NOMO-1 (cell line): ENCODE results near the gene RUSF1.
"Not testable (repeated sequence)": the region's sequence is repeated elsewhere in the genome, so short reads cannot be mapped to it uniquely, and the experiment has no call there.

Experiments used
- DNase-seq, 2 experiments: peaks; one replicate each; lab custom pipeline; 2025; ENCODE audit not compliant: unreplicated experiment in 2 of 2; lab: John Stamatoyannopoulos, UW

The RUSF1 gene

GRCh38 chr16:31487720-31488467 is 20.3 kb downstream of the RUSF1 start:
- DNase-seq, result peak; percentile 45 to 69

DNA sequence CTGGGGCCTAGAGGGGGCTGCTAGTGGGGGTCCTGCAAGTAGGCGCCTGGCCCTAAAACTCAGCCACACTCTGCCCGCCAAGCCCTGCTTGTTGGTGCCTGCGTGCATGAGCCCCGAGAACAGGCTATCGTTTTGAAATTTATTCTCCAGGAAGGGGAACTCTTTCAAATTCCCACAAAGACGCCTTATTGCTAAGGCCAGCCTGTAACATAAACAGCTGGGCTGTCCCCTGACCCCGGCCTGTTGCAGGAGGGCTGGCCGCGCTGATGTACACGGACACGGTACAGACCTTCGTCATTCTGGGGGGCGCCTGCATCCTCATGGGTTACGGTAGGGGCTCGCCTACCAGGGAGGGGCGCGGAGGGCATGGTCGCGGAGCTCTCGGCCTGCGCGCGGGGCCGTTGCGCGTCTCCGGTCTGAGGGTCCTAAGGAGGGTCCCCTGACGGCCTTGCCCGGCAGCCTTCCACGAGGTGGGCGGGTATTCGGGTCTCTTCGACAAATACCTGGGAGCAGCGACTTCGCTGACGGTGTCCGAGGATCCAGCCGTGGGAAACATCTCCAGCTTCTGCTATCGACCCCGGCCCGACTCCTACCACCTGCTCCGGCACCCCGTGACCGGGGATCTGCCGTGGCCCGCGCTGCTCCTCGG is 21.0 kb downstream of the RUSF1 start:
- DNase-seq, result peak in 1 of 2 experiments; percentile 19

DNA sequence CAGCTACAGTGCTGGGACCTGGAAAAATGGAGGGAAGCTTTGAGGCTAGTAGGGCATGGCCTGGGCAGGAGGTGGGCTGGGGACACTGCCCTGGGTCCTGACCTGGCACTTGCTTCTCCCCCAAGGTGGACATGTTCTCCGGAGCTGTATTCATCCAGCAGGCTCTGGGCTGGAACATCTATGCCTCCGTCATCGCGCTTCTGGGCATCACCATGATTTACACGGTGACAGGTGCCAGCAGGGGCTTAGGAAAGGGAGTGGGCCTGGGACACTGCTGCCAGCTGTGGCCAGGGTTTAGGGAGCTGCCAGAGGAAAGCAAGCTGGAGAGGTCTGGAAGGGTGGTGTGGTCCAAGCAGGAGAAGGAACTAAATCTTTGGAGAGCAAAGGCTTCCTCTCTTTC is 22.1 kb downstream of the RUSF1 start:
- no peak for DNase-seq

DNA sequence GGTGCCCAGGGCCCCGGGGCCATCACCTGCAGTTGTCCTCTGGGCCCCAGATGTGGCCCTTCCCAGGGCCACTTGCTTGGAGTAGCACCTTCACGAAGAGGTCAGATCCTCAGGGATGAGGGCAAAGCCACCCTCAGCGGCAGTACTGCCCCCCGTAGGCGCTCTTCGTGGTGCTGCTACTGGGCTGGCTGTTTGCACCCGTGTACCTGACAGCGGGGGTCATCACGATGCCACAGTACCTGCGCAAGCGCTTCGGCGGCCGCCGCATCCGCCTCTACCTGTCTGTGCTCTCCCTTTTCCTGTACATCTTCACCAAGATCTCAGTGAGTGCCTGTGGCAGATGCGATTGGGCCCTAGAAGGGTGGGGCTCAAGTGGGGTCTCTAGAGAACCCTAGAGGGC is 22.6 kb downstream of the RUSF1 start:
- DNase-seq, result no peak

GRCh38 chr16:31484491-31485171 is 23.6 kb downstream of the RUSF1 start:
- DNase-seq, result no peak

DNA sequence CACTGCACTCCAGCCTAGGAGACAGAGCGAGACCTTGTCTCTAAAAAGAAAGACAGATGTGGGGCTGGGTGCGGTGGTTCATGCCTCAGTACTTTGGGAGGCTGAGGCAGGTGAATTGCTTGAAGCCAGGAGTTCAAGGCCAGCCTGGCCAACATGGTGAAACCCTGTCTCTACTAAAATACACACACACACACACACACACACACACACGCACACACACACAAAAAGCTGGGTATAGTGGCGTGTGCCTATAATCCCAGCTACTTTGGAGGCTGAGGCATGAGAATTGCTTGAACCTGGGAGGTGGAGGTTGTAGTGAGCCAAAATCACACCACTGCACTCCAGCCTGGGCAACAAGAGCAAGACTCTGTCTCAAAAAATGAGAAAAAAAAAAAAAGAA is 24.1 kb downstream of the RUSF1 start:
- DNase-seq, result not testable (repeated sequence)

DNA sequence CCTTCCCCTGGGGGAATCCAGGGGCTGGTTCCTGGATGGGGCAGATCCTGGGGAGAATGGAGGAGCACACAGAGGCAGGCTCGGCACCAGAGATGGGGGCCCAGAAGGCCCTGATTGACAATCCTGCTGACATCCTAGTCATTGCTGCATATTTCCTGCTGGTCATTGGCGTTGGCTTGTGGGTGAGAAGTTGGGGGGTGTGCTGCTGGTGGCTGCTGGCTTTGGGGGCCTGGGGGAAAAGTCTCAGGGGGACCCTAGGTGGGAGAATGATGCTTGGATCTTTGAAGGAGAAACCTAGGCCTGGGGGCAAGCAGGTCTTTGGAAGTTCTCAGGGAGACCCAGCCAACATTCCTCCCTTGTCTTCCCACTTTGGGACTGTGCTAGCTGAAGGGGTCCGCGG is 25.1 kb downstream of the RUSF1 start, which contains the start of gene SLC5A2:
TSS of gene SLC5A2 (plus strand) at position 43 of the 400 bp plus-strand sequence. CDS start at position 57, 14 bp downstream.
- no peak for DNase-seq

DNA sequence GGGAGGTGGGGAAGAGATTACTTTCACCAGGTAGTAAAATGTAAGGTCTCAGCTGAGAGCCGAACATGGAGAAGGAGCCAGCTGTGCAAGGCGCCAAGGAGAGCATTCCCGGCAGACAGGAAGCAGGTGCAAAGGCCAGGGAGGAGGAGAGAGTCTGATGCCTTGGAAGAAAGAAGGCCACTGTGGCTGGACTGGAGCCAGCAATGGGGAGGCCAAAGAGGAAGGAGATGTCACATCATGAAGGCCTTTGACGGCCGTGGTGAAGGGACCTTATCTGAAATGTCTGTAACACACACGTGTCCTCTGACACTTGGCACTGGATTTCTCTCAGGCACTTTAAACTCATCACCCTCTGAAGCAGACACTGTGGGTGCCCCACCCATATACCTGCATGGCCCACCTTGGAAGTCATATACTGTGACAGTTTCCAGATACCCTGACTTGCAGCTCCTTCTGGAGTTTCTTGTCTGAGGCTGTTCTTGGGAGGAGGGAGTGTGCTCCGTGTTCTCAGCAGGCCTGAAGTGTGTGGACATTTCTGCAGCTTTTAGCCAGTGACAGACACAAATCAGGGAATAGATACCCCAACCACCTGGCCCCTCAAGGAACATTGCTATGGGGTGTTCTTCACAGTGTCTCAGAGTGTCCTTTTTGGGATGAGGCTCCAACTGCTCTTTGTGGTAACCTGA is 27.2 kb downstream of the RUSF1 start:
- DNase-seq, result no peak

DNA sequence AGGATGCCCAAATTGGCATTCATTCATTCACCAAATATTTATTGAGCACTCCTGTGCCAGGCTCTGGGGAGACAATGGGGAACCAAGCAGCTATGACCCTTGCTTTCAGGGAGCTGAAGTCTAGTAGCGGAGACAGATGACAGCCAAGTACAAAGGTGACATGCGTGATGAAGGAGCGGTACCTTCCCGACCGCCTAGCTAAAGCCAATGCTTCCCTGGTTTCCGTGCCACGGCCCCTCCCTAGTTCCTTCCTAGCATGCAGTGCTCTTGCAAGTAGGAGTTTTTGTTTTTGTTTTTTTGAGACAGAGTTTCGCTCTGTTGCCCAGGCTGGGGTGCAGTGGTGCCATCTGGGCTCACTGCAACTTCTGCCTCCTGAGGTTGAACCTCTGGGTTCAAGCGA is 28.4 kb downstream of the RUSF1 start:
- no peak for DNase-seq

GRCh38 chr16:31478956-31479355 is 29.2 kb downstream of the RUSF1 start:
- no peak for DNase-seq

DNA sequence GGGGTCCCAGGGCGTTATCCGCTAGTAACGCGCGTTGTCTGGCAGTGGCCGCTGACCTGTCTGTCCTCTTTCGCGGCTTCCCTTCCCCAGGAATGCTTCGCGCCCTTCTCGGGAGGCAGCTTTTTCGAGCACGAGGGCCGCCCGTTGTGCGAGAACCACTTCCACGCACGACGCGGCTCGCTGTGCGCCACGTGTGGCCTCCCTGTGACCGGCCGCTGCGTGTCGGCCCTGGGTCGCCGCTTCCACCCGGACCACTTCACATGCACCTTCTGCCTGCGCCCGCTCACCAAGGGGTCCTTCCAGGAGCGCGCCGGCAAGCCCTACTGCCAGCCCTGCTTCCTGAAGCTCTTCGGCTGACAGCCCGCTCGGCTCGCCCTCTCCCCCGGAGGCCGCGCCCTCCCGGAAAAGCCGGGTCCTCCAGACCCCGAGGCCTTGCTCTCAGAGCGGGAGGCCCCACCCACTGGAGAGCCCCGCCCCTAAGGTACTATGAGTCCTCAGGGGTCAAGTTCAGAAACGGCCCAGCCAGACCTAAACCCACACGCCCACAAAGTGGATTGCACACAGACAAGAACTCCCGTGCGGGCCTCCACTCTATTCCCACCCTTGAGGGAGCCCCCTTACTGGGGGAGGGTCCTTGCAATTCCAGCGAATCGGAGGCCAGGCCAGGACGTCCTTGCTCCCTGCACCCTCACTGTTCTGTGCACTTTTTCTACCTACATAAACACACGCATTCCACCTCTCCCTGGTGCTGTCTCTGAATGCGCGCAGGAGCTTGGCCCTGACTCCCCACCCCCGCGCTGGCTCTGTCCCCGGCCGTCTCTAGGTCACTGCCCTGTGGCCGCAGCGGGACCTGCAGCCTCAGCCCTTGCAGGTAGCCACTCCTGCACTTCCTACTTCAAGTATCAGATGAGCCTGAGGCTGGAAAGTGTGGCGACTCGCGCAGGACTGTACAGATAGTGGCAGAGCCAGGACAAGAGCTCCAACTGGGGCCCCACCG is 30.7 kb downstream of the RUSF1 start:
- peak; percentile 63 to 70 for DNase-seq

GRCh38 chr16:31476303-31477219 is 31.6 kb downstream of the RUSF1 start:
- peak; percentile 68 to 77 for DNase-seq

DNA sequence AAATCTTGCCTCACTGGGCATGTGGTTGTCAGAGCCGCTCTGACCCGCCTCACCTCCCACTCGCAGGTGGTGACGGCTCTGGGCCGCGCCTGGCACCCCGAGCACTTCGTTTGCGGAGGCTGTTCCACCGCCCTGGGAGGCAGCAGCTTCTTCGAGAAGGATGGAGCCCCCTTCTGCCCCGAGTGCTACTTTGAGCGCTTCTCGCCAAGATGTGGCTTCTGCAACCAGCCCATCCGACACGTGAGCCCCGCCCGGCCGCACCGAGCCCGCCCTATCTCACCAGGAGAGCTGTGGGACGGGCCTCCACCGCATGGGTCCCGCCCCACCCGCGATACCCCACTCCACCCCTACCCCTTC is 32.3 kb downstream of the RUSF1 start:
- DNase-seq, result no peak

GRCh38 chr16:31474773-31475738 is 33.1 kb downstream of the RUSF1 start:
- no peak for DNase-seq

- no peak for DNase-seq
Observed at GRCh38 chr16:31474173-31474714, 33.9 kb downstream of the RUSF1 start.

- DNase-seq, result no peak
Observed at GRCh38 chr16:31473264-31473984, 34.8 kb downstream of the RUSF1 start.

- DNase-seq, result no peak
Observed at GRCh38 chr16:31472709-31473203, 35.4 kb downstream of the RUSF1 start.
